H1 (cell line): ENCODE results near the gene LDLRAD3. TPM values are rescaled to one million over a fixed set of nuclear protein-coding genes. Genes with fewer than 3 reads are reported as not detected.

Experiments
- CTCF ChIA-PET: fragments of 300-600 bp; sonication (Branson Sonifier 250); formaldehyde crosslinking; loops from one replicate; lab custom pipeline; 2021; ENCODE audit not compliant: partially characterized antibody; lab: Charles Lee
- POLR2A ChIA-PET: fragments of 300-600 bp; sonication (Branson Sonifier 250); formaldehyde crosslinking; loops from one replicate; lab custom pipeline; 2021; ENCODE audit warnings: inconsistent platforms; ENCODE audit not compliant: partially characterized antibody; lab: Charles Lee
- DNase-seq, 2 experiments: peaks; one replicate each; pipeline versions ENCODE4 v3.0.0 to v3.0.0-alpha.2; 2010 to 2022; ENCODE audit warnings: low spot score in 2 of 2, low read depth in 1 of 2, mixed read lengths in 1 of 2
- FAIRE-seq: peaks from 2 replicates; lab custom pipeline; 2011; peaks lifted over from hg19 to GRCh38; lab: Jason Lieb, UNC
- H2AFZ ChIP-seq: 2 replicates; pipeline ENCODE4 v1.8.1; 2012; ENCODE audit warnings: low read length, inconsistent platforms
- H2AK5ac ChIP-seq: 2 replicates; pipeline ENCODE4 v1.6.1; 2013; ENCODE audit warnings: low read depth, low read length
- H2BK120ac ChIP-seq: replicated peaks from 2 replicates; pipeline ENCODE3; 2013; ENCODE audit warnings: low read depth, low read length, inconsistent platforms
- H2BK12ac ChIP-seq: 2 replicates; pipeline ENCODE4 v1.6.1; 2013; ENCODE audit warnings: low read depth, low read length
- H2BK15ac ChIP-seq: 2 replicates; pipeline ENCODE4 v1.6.1; 2013; ENCODE audit warnings: low read length
- H2BK20ac ChIP-seq: 2 replicates; pipeline ENCODE4 v1.6.1; 2013; ENCODE audit warnings: low read length
- H2BK5ac ChIP-seq: 2 replicates; pipeline ENCODE4 v1.6.1; 2013; ENCODE audit warnings: low read depth, low read length
- H3K14ac ChIP-seq: 2 replicates; pipeline ENCODE4 v1.6.1; 2013; ENCODE audit warnings: inconsistent platforms; ENCODE audit not compliant: insufficient read length
- H3K18ac ChIP-seq: 2 replicates; pipeline ENCODE4 v1.6.1; 2013; ENCODE audit warnings: low read length; ENCODE audit errors: extremely low read depth
- H3K23ac ChIP-seq: 2 replicates; pipeline ENCODE4 v1.6.1; 2013; ENCODE audit warnings: inconsistent platforms; ENCODE audit not compliant: insufficient read length
- H3K23me2 ChIP-seq: 2 replicates; pipeline ENCODE4 v1.6.1; 2013; ENCODE audit warnings: low read depth, low read length
- H3K27ac ChIP-seq: 2 replicates; pipeline ENCODE4 v1.6.1; 2011; ENCODE audit warnings: low read depth, low read length, inconsistent platforms
- H3K27me3 ChIP-seq, 4 experiments: replicated peaks in 1 of 4; 1 replicate in 1 of 4; 2 replicates in 3 of 4; pipeline versions ENCODE4 v1.6.1 to v1.8.1; 2011 to 2013; ENCODE audit warnings: low read length in 3 of 4, mild to moderate bottlenecking in 3 of 4, inconsistent platforms in 2 of 4, mixed read lengths in 2 of 4, moderate library complexity in 1 of 4; ENCODE audit not compliant: control insufficient read depth in 3 of 4, insufficient read depth in 3 of 4; ENCODE audit errors: extremely low read depth in 1 of 4
- H3K36me3 ChIP-seq, 4 experiments: 2 replicates each; pipeline versions ENCODE4 v1.6.1 to v1.8.1; 2011 to 2013; ENCODE audit warnings: mild to moderate bottlenecking in 4 of 4, low read length in 3 of 4, moderate library complexity in 2 of 4, control low read depth in 1 of 4, inconsistent platforms in 1 of 4; ENCODE audit not compliant: insufficient read depth in 4 of 4, control insufficient read depth in 2 of 4
- H3K4ac ChIP-seq: replicated peaks from 2 replicates; pipeline ENCODE3; 2013; ENCODE audit warnings: low read length, low read depth, mixed read lengths, inconsistent platforms; ENCODE audit not compliant: insufficient read length
- H3K4me1 ChIP-seq, 4 experiments: replicated peaks in 1 of 4; 1 replicate in 1 of 4; 2 replicates in 3 of 4; pipeline versions ENCODE4 v1.6.1 to v1.8.1; 2011 to 2013; ENCODE audit warnings: low read length in 3 of 4, inconsistent platforms in 2 of 4, mixed read lengths in 1 of 4; ENCODE audit not compliant: insufficient read depth in 4 of 4, control insufficient read depth in 3 of 4
- H3K4me2 ChIP-seq, 2 experiments: 2 replicates each; pipeline versions ENCODE4 v1.6.1 to v1.8.1; 2011 to 2013; ENCODE audit warnings: low read depth in 2 of 2, low read length in 2 of 2, control low read depth in 1 of 2, inconsistent platforms in 1 of 2, mild to moderate bottlenecking in 1 of 2; ENCODE audit not compliant: insufficient read depth in 1 of 2
- H3K4me3 ChIP-seq, 4 experiments: fragments of 200-600, 300-600 bp in 1 of 4; sonication (generic), shearing (Covaris generic), sonication (Bioruptor Twin) in 1 of 4; 2 replicates each; pipeline versions ENCODE4 v1.5.1 to v1.8.1; 2011 to 2016; ENCODE audit warnings: low read length in 4 of 4, low read depth in 3 of 4, control low read depth in 2 of 4, inconsistent platforms in 2 of 4, mild to moderate bottlenecking in 2 of 4, mixed read lengths in 1 of 4, moderate library complexity in 1 of 4; ENCODE audit not compliant: insufficient read depth in 2 of 4; ENCODE audit errors: extremely low read depth in 1 of 4
- H3K56ac ChIP-seq: replicated peaks from 2 replicates; pipeline ENCODE3; 2013; ENCODE audit warnings: low read depth, mild to moderate bottlenecking, mixed read lengths, low read length, inconsistent platforms; ENCODE audit not compliant: insufficient read length
- H3K79me1 ChIP-seq: 2 replicates; pipeline ENCODE4 v1.6.1; 2013; ENCODE audit warnings: low read depth, low read length, control low read depth
- H3K79me2 ChIP-seq, 2 experiments: 2 replicates each; pipeline versions ENCODE4 v1.6.1 to v1.8.1; 2012 to 2013; ENCODE audit warnings: low read length in 2 of 2, mild to moderate bottlenecking in 2 of 2, inconsistent platforms in 1 of 2; ENCODE audit not compliant: insufficient read depth in 2 of 2, control insufficient read depth in 1 of 2
- H3K9ac ChIP-seq, 4 experiments: replicated peaks in 1 of 4; 1 replicate in 1 of 4; 2 replicates in 3 of 4; pipeline versions ENCODE4 v1.6.1 to v1.8.1; 2011 to 2013; ENCODE audit warnings: low read depth in 3 of 4, low read length in 3 of 4, control low read depth in 2 of 4, mild to moderate bottlenecking in 2 of 4, moderate library complexity in 2 of 4, inconsistent platforms in 1 of 4; ENCODE audit errors: extremely low read depth in 1 of 4
- H3K9me3 ChIP-seq, 2 experiments: 2 replicates each; pipeline versions ENCODE4 v1.6.1 to v1.8.1; 2012 to 2013; ENCODE audit warnings: mild to moderate bottlenecking in 2 of 2, moderate library complexity in 2 of 2, control low read depth in 1 of 2, inconsistent platforms in 1 of 2, low read depth in 1 of 2, low read length in 1 of 2, mixed read lengths in 1 of 2; ENCODE audit not compliant: insufficient read depth in 2 of 2
- H4K20me1 ChIP-seq, 2 experiments: replicated peaks in 1 of 2; 2 replicates each; pipeline versions ENCODE3 to v1.8.1; 2011 to 2013; ENCODE audit warnings: inconsistent platforms in 2 of 2, low read length in 2 of 2, mild to moderate bottlenecking in 1 of 2; ENCODE audit not compliant: insufficient read depth in 2 of 2, control insufficient read depth in 1 of 2
- H4K5ac ChIP-seq: 2 replicates; pipeline ENCODE4 v1.6.1; 2013; ENCODE audit warnings: low read length, low read depth, mixed read lengths, inconsistent platforms; ENCODE audit not compliant: insufficient read length
- H4K8ac ChIP-seq: 2 replicates; pipeline ENCODE4 v1.8.0; 2013; ENCODE audit warnings: mild to moderate bottlenecking, moderate library complexity, low read length, inconsistent platforms; ENCODE audit not compliant: insufficient read depth; ENCODE audit errors: extremely low read depth
- H4K91ac ChIP-seq: replicated peaks from 2 replicates; pipeline ENCODE3; 2013; ENCODE audit warnings: low read length, mixed read lengths, inconsistent platforms; ENCODE audit not compliant: insufficient read length
- KDM1A ChIP-seq: fragments of 200-600, 300-600 bp; sonication (generic); IDR thresholded peaks from 2 replicates; pipeline ENCODE4 v1.7.1; 2016; ENCODE audit warnings: mild to moderate bottlenecking, low read length, borderline replicate concordance
- RNF2 ChIP-seq: fragments of 200-900, 300-1000 bp; sonication (generic); IDR thresholded peaks from 2 replicates; pipeline ENCODE4 v1.7.1; 2016; ENCODE audit warnings: borderline replicate concordance, low read depth, mild to moderate bottlenecking, antibody characterized with exemption, low read length; ENCODE audit not compliant: poor library complexity, severe bottlenecking; ENCODE audit errors: missing control alignments
- whole genome bisulfite sequencing, 2 experiments: shearing (Covaris generic) in 1 of 2; methylation state at CpG; one replicate each; pipeline versions ENCODE4 v1.1.6 to v1.1.7; 2013 to 2015; ENCODE audit warnings: low lambda C conversion rate in 2 of 2, mixed read lengths in 2 of 2, inconsistent platforms in 1 of 2, low coverage in 1 of 2, missing lambda C conversion rate in 1 of 2; ENCODE audit not compliant: insufficient replicate concordance in 2 of 2, insufficient coverage in 1 of 2, insufficient read length in 1 of 2; ENCODE audit errors: extremely low coverage in 1 of 2, missing lambda C conversion rate in 1 of 2; 5-methylcytosine and 5-hydroxymethylcytosine counted together
- polyA plus RNA-seq, 7 experiments: library from polyadenylated mRNA; depleted of rRNA in 3 of 7; stranded (reverse) in 5 of 7; unstranded in 2 of 7; fragments of >200 nt in 5 of 7; fragments of 200-250 nt in 2 of 7; gene quantifications; 1 replicate in 5 of 7; 2 replicates in 1 of 7; 4 replicates in 1 of 7; pipeline versions ENCODE4 v1.2.1 to v1.2.3, GENCODE V29; 2011 to 2013; ENCODE audit warnings: missing spikeins in 2 of 7, mixed read lengths in 2 of 7
- total RNA-seq: library from RNA; stranded (reverse); fragmentation: NEBNext Ultra II Directional; extraction: Animal tissue kit (Norgen Biotek cat#: 25700); gene quantifications from 2 replicates; pipeline ENCODE4 v1.2.1, GENCODE V29; 2021
- TF ChIP-seq, protein P1 (sequence below): IDR thresholded peaks from 2 replicates; pipeline ENCODE4 v1.6.1; 2011; ENCODE audit warnings: low read length, improper control_type of control experiment

Gene LDLRAD3
- total and polyA plus RNA-seq, 2 of the 8 experiments (the other 6 are each of a cell fraction or from before 2014, with no cell fraction given) = 18.6 to 22.8 TPM

DNA sequence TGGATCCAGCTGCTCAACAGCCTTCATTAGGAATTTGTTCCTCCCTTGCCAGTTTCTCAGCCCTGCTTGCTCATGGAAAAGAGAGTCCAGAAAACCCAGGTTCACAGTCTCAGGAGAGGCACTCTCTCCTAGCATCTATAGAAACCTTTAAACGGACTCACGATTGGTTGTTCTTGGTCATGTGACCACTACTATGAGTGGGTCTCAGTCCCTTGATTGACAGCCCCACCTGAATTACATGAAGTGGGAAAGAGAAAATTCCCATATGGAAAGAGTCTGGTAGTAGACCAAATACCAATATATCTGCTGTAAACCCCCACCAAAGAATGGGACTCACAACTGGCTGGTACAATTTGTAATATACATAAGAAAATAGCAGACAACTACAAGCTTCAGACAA, 291.0 kb downstream of the LDLRAD3 start:
- no peak overlapping the region for H3K9ac ChIP-seq
- no peak for DNase-seq
- no peaks in the 10 kb centered on the region for H3K79me2 ChIP-seq
- no peak overlapping the region for H2BK20ac ChIP-seq
- no peak overlapping the region for H2AK5ac ChIP-seq
- H3K27ac ChIP-seq = no peak overlapping the region
- no peak overlapping the region for H4K8ac ChIP-seq
- no peak overlapping the region for H3K14ac ChIP-seq
- no peaks in the 10 kb centered on the region for H3K4me1 ChIP-seq
- no peak overlapping the region for H2BK120ac ChIP-seq
- WGBS, 2 experiments = 94% methylated on average over 2 of the region's 2 CpGs; no CpG with 5 or more reads in 1 of the 2 experiments
- no peak overlapping the region for H2BK15ac ChIP-seq
- no peaks in the 10 kb centered on the region for H3K36me3 ChIP-seq
- no peak overlapping the region for H3K4ac ChIP-seq
- no peak overlapping the region for H3K4me3 ChIP-seq
- H2BK5ac ChIP-seq = no peak overlapping the region
- H4K5ac ChIP-seq = no peak overlapping the region
- H3K9me3 ChIP-seq = no peaks in the 10 kb centered on the region
- H2BK12ac ChIP-seq = no peak overlapping the region
- no peak for FAIRE-seq
- H4K91ac ChIP-seq = no peak overlapping the region
- no peak overlapping the region for H2AFZ ChIP-seq
- peaks cover 0 to 3% of the 10 kb centered on the region in 2 experiments for H4K20me1 ChIP-seq
- no peak overlapping the region for H3K23ac ChIP-seq
- H3K79me1 ChIP-seq = no peaks in the 10 kb centered on the region
- no peaks in the 10 kb centered on the region for H3K27me3 ChIP-seq
- no peak overlapping the region for H3K18ac ChIP-seq
- ChIA-PET POLR2A (no interaction called here), CTCF (interaction anchor here (0.6 to 2.0 kb wide), 5 partner anchors 32 to 537 kb away, joined by 3 to 6 read pairs (median 3); no protein-coding TSS in a partner anchor)
- H3K4me2 ChIP-seq = no peak overlapping the region
- no peaks in the 10 kb centered on the region for H3K23me2 ChIP-seq
- no peak overlapping the region for H3K56ac ChIP-seq
- TF ChIP-seq, protein P1, sequence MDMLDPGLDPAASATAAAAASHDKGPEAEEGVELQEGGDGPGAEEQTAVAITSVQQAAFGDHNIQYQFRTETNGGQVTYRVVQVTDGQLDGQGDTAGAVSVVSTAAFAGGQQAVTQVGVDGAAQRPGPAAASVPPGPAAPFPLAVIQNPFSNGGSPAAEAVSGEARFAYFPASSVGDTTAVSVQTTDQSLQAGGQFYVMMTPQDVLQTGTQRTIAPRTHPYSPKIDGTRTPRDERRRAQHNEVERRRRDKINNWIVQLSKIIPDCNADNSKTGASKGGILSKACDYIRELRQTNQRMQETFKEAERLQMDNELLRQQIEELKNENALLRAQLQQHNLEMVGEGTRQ = peak; percentile 20; the same call in 1 of the 2 replicates
- TF ChIP-seq RNF2 (no peak), KDM1A (no peak)
